Kidney epithelial cell (primary cell): ENCODE measurements around the gene LAMTOR3. TPM values are rescaled to one million over a fixed set of nuclear protein-coding genes. Genes with fewer than 3 reads are reported as not detected.

Experiments
- DNase-seq: peaks from one replicate; pipeline ENCODE4 v3.0.0-alpha.2; 2010; ENCODE audit warnings: low read depth
- H3K27me3 ChIP-seq: 2 replicates; pipeline ENCODE4 v1.6.0; 2011; ENCODE audit warnings: low read length; ENCODE audit not compliant: control insufficient read depth, insufficient read depth
- H3K36me3 ChIP-seq: 2 replicates; pipeline ENCODE4 v1.5.1; 2011; ENCODE audit warnings: low read length; ENCODE audit not compliant: control insufficient read depth, insufficient read depth
- H3K4me3 ChIP-seq: 2 replicates; pipeline ENCODE4 v1.5.1; 2011; ENCODE audit warnings: low read depth, mild to moderate bottlenecking, control low read depth, low read length
- CTCF ChIP-seq: IDR thresholded peaks from 2 replicates; pipeline ENCODE4 v1.5.1; 2011; ENCODE audit warnings: mild to moderate bottlenecking, moderate library complexity, low read length, control low read depth, inconsistent platforms; ENCODE audit not compliant: insufficient read depth, poor library complexity, severe bottlenecking
- total RNA-seq: library from RNA; depleted of rRNA; stranded (reverse); fragments of >200 nt; gene quantifications from 2 replicates; pipeline ENCODE4 v1.2.3, GENCODE V29; 2015

The LAMTOR3 gene, protein sequence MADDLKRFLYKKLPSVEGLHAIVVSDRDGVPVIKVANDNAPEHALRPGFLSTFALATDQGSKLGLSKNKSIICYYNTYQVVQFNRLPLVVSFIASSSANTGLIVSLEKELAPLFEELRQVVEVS
- total RNA-seq = 60.7 and 71.4 TPM in 2 replicates

DNA sequence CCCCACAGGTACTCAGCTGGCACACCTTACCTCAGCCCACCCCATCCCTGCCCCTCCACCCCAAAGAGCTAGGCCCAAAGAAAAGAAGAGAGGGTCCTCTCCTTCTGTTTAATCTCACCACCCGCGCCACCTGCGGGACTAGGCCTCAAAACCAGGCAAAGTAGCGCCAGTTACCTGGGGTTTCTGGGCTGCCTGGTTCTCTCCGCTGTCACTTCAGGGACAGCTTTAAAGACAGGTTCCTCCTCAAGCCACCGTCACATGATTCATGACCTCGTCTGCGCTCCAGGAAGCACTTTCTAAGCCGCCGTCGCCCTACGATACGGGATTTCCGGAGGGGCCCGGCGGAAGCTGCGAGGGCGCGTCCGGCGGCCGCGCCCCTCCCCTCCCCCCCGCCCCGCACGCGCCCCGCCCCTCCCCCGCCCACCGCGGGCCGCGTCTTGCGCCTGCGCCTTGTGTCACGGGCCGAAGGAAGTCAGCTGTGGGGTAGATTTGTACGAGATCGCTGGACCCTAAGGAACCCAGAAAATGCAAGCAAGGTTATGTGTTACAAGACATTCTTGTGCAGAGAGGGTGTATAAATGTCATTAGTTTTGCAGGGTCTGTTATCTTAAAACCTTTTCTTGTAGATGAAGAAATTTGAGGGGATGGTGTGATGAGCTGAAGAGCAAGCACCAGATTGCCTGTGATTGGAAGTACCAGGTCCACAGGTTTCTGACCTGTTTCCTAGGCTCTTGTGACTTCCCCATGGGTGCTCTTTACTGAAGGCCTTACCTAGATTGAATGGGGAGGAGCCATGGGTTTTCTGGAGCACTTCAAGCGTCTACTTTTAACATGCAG lies at the start of gene LAMTOR3:
LAMTOR3 (minus strand) TSS at position 267 of the 837 bp plus-strand sequence. CDS start 464 bp downstream, outside the sequence.
- H3K36me3 ChIP-seq = no peaks in the 10 kb centered on the region
- H3K4me3 ChIP-seq = peak within 1 kb of the TSS; percentile 98
- H3K27me3 ChIP-seq = no peaks in the 10 kb centered on the region
- DNase-seq = peak; percentile 74
- no peak for TF ChIP-seq CTCF

DNA sequence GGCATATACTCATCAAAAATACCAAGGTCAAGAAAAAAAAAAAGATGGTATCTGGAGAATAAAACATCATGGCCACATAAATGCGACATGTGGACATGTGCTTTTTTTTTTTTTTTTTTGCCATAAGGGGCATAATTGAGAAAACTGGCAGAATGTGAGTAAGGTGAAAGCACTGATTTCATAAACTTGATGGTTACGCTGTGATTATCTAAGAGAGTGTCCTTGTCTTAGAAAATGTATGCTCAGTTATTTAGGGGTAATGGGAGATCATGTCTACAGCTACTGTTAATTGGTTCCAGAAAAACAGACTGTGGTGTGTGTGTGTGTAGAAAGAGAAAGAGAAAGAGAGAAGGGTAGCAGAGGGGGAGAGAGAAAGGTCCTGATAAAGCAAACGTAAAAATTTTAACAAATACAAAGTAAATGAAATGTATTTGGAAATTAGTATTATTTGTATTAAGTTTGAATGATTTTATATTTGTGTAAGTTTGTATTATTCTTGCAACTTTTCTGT lies 44.1 kb upstream of the LAMTOR3 start:
- no peak for TF ChIP-seq CTCF
- Histone ChIP-seq H3K4me3 (no peak overlapping the region), H3K27me3 (no peaks in the 10 kb centered on the region), H3K36me3 (no peaks in the 10 kb centered on the region)
- no peak for DNase-seq

- DNase-seq = no peak
- no peaks in the 10 kb centered on the region for H3K36me3 ChIP-seq
- no peak for TF ChIP-seq CTCF
These were observed 40.7 kb upstream of the LAMTOR3 start for GRCh38 chr4:99934891-99935290.

GRCh38 chr4:99927566-99927965 lies 33.3 kb upstream of the LAMTOR3 start:
- Histone ChIP-seq H3K4me3 (no peak overlapping the region), H3K36me3 (no peaks in the 10 kb centered on the region), H3K27me3 (no peaks in the 10 kb centered on the region)
- TF ChIP-seq CTCF = no peak
- DNase-seq = no peak

More at GRCh38 chr4:99934891-99935290, 40.7 kb upstream of the LAMTOR3 start:
- H3K4me3 ChIP-seq = no peak overlapping the region
- H3K27me3 ChIP-seq = no peaks in the 10 kb centered on the region

DNA sequence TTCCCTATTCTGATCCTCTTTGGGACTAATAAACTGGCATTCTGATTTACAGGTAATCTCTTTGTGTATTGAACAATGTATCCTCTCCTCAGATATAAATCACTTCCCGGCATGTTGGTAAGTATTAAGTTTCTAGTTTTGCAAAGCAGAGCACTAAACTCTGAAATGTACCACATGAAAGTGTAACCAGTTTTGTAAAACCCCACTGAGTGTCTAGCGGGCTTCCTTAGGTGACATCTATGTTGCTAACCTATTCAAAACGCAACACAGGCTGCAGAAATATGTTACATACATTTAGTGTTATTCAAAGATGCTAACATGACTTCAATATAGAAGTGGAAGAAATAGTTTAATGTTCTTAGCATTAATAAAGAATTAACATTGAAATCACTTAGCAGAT lies 26.9 kb upstream of the LAMTOR3 start:
- H3K4me3 ChIP-seq = no peak overlapping the region
- H3K27me3 ChIP-seq = no peaks in the 10 kb centered on the region
- no peak for DNase-seq
- no peak for TF ChIP-seq CTCF
- no peaks in the 10 kb centered on the region for H3K36me3 ChIP-seq
